ENCODE measurements around the gene CELF2. TPM values are rescaled to one million over a fixed set of nuclear protein-coding genes. Genes with fewer than 3 reads are reported as not detected.

CELF2 gene
- total and polyA plus RNA-seq, 8 donors = 58.0 to 107 (median 65.9) TPM

DNA sequence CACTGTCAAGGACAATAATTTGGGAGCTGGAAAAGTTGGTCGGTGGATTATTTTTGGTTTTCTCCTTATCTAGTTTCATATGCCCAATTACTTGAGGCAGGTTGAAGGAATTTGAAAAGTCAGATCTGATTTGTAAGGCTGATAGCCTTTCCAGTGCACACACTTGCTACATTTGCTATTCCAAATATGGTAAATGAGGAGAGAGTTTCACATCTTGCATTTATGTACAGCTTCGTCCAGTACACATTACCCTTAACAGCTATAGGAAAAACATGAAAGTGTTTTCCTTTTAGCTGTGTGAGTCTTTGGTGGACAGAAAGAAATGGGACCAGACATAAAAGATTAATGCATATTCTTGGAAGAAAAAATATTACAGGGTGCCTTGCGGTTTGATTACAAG is 201.8 kb downstream of the CELF2 start:
- intact Hi-C loops (cut with DNase I) = no loop called here
- Histone ChIP-seq H3K4me1 (peaks cover 0 to 26% of the 10 kb centered on the region in 2 donors), H3K27me3 (no peaks in the 10 kb centered on the region), H3K36me3 (peaks cover 0 to 48% of the 10 kb centered on the region in 2 donors), H3K27ac (no peak overlapping the region), H3K4me3 (no peak overlapping the region), H3K9me3 (no peaks in the 10 kb centered on the region)
- ATAC-seq (no peak), DNase-seq (no peak)
- TF ChIP-seq, protein P1, sequence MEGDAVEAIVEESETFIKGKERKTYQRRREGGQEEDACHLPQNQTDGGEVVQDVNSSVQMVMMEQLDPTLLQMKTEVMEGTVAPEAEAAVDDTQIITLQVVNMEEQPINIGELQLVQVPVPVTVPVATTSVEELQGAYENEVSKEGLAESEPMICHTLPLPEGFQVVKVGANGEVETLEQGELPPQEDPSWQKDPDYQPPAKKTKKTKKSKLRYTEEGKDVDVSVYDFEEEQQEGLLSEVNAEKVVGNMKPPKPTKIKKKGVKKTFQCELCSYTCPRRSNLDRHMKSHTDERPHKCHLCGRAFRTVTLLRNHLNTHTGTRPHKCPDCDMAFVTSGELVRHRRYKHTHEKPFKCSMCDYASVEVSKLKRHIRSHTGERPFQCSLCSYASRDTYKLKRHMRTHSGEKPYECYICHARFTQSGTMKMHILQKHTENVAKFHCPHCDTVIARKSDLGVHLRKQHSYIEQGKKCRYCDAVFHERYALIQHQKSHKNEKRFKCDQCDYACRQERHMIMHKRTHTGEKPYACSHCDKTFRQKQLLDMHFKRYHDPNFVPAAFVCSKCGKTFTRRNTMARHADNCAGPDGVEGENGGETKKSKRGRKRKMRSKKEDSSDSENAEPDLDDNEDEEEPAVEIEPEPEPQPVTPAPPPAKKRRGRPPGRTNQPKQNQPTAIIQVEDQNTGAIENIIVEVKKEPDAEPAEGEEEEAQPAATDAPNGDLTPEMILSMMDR (IDR thresholded peaks at IDR 0.05) = no peak

DNA sequence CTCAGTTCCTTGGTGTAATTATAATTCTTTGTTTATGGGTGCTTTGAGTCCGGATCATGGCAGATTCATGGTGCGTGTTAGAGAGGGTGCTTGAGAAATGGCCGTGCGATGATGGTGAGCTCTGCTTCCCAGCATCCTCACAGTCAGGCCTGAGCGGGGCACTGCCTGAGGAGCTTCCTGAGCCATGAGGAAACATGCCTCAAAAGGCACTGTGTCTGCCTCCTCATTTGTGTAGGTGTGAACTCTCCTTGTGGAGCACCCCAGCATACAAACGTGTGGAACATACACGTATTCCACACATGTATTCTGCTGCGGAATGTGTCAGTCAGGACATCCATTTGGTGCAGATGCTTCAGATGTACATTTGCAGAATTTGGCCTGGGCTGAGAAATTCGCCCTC is 205.4 kb downstream of the CELF2 start:
- DNase-seq = no peak
- ATAC-seq = no peak
- no peak overlapping the region for H3K4me3 ChIP-seq
- no peaks in the 10 kb centered on the region for H3K9me3 ChIP-seq
- peaks cover 6 to 43% of the 10 kb centered on the region in 2 donors for H3K4me1 ChIP-seq
- intact Hi-C loops (cut with DNase I) = no loop called here
- H3K27ac ChIP-seq = no peak overlapping the region
- TF ChIP-seq, protein P1 (IDR thresholded peaks at IDR 0.05) = no peak
- no peaks in the 10 kb centered on the region for H3K27me3 ChIP-seq
- peaks cover 0 to 43% of the 10 kb centered on the region in 2 donors for H3K36me3 ChIP-seq

DNA sequence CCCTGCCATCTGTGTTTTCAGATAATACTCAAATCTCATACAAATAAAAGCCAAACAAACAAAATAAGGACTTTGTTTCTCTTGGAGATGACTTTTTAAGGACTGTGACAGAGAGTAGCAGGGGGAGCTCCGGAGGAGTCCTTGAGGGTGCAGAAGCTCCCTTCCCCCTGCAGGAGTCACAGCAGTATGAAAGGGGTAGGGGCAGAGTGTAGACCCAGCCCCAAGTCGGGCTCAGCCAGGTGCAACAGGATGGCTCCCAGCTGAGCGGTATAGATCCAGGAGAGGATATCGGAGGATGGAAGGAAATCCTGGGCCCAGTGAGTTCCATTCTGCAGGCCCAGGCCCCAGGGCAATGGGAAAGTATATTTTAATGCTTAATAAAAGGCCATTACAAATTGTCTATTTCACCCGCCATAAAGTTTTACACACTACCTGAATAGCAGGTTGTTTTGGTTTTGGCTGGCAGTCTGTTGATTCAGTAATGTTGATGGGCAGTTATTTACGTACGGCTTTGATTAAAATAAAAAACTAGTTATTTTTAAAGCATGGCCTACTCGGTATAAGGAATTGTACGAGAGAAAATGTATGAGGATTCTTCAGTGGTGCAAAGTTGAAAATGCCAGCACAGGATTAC is 206.0 kb downstream of the CELF2 start:
- H3K4me3 ChIP-seq = no peak overlapping the region
- H3K27ac ChIP-seq = no peak overlapping the region
- H3K36me3 ChIP-seq = peaks cover 0 to 38% of the 10 kb centered on the region in 2 donors
- intact Hi-C loops (cut with DNase I) = no loop called here
- DNase-seq = no peak
- no peaks in the 10 kb centered on the region for H3K27me3 ChIP-seq
- peaks cover 6 to 47% of the 10 kb centered on the region in 2 donors for H3K4me1 ChIP-seq
- ATAC-seq = no peak
- TF ChIP-seq, protein P1 (IDR thresholded peaks at IDR 0.05) = no peak
- no peaks in the 10 kb centered on the region for H3K9me3 ChIP-seq

DNA sequence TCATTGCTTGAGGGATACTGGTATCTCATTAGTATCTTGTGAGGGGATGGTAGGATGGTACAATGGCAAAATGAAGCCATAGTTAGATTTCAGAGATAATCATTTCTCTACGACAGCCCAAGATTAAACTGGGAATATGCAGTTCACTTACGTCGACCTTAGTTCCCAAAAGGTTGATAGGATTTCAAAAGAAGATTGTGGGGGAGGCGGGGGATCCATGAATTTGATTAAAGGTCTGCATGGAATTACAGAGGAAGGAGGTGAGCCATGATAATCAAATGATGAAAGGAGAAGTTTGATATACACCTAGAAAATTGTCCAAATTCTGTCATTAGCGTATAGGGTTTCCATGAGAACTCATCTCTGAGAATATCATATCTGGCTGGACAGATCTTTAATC is 206.6 kb downstream of the CELF2 start:
- no peak overlapping the region for H3K4me3 ChIP-seq
- ATAC-seq = no peak
- peaks cover 6 to 49% of the 10 kb centered on the region in 2 donors for H3K4me1 ChIP-seq
- no peak for DNase-seq
- H3K27ac ChIP-seq = no peak overlapping the region
- H3K36me3 ChIP-seq = peaks cover 0 to 32% of the 10 kb centered on the region in 2 donors
- H3K9me3 ChIP-seq = no peaks in the 10 kb centered on the region
- intact Hi-C loops (cut with DNase I) = no loop called here
- TF ChIP-seq, protein P1 (IDR thresholded peaks at IDR 0.05) = no peak
- H3K27me3 ChIP-seq = no peaks in the 10 kb centered on the region

DNA sequence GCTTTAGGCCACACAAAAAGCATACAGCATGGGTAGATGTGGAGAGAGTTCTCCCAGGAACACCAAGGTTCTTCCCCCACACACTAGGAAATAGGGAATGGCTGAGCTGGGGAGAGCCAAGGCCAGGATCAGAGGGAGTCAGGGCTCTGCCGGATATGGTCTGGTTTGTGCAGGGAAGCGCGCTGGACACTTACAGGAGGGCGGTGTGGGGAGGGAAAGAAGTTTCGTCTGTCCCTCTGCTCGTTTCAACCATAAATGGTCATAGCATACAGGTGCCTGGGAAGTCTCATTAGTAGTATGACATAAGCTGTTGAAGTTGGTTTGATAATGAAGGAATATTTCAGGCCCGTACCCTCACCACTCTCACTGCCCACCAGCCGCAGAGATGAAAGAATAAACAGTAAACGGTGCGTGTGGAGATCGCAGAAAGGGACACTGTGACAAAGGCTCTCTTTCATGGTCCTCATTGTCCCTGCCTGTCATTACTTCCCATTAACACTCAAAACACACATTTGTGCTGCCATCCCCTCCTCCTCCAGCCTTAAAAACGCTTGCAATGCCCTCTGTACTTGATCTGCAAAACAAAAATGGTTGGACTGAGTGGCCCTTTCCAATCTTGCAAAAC is 207.2 kb downstream of the CELF2 start:
- DNase-seq (no peak), ATAC-seq (no peak)
- intact Hi-C loops (cut with DNase I) = no loop called here
- H3K4me3 ChIP-seq = no peak overlapping the region
- TF ChIP-seq, protein P1 (IDR thresholded peaks at IDR 0.05) = no peak
- H3K27me3 ChIP-seq = no peaks in the 10 kb centered on the region
- H3K36me3 ChIP-seq = peaks cover 0 to 26% of the 10 kb centered on the region in 2 donors
- H3K27ac ChIP-seq = peak overlapping the region in 1 of 2 donors; percentile 80
- peaks cover 6 to 49% of the 10 kb centered on the region in 2 donors for H3K4me1 ChIP-seq
- H3K9me3 ChIP-seq = no peaks in the 10 kb centered on the region

All from left lung (tissue), 10 donors.